Stimulated activated CD4-positive, alpha-beta T cell treated with anti-CD3 and anti-CD28 coated beads, Interleukin-2, amount 100 ng/mL, for 4 hours (primary cell): ENCODE data around the gene PRTG.
"Not testable (repeated sequence)": the region's sequence is repeated elsewhere in the genome, so short reads cannot be mapped to it uniquely, and the experiment has no call there.

Experiments used
- DNase-seq: peaks from one replicate; pipeline ENCODE4 v3.0.0-alpha.2; 2020; ENCODE audit warnings: low read depth

The PRTG gene

GRCh38 chr15:55696221-55696620 is 46.7 kb downstream of the PRTG start:
- no peak for DNase-seq

- no peak for DNase-seq
Measured at GRCh38 chr15:55695432-55695831, 47.5 kb downstream of the PRTG start.

- no peak for DNase-seq
Measured at GRCh38 chr15:55694652-55695150, 48.3 kb downstream of the PRTG start.

- DNase-seq: not testable (repeated sequence)
Measured at GRCh38 chr15:55693116-55693515, 49.8 kb downstream of the PRTG start.

- DNase-seq: no peak
Measured at GRCh38 chr15:55687792-55688191, 55.2 kb downstream of the PRTG start.

GRCh38 chr15:55685286-55685685 is 57.7 kb downstream of the PRTG start:
- no peak for DNase-seq

GRCh38 chr15:55683376-55683775 is 59.6 kb downstream of the PRTG start:
- no peak for DNase-seq

GRCh38 chr15:55681631-55682030 is 61.3 kb downstream of the PRTG start:
- DNase-seq: no peak

- DNase-seq: no peak
Measured at GRCh38 chr15:55676507-55676906, 66.4 kb downstream of the PRTG start.

- DNase-seq: no peak
Measured at GRCh38 chr15:55673287-55673686, 69.7 kb downstream of the PRTG start.

- DNase-seq: no peak
Measured at GRCh38 chr15:55669270-55669669, 73.7 kb downstream of the PRTG start.

- no peak for DNase-seq
Measured at GRCh38 chr15:55665605-55666227, 77.2 kb downstream of the PRTG start.

- DNase-seq: no peak
Measured at GRCh38 chr15:55661428-55661827, 81.5 kb downstream of the PRTG start.

GRCh38 chr15:55660153-55660552 is 82.8 kb downstream of the PRTG start:
- no peak for DNase-seq

GRCh38 chr15:55659481-55659880 is 83.5 kb downstream of the PRTG start:
- DNase-seq: no peak

GRCh38 chr15:55658886-55659285 is 84.1 kb downstream of the PRTG start:
- no peak for DNase-seq

- no peak for DNase-seq
Measured at GRCh38 chr15:55654561-55655031, 88.4 kb downstream of the PRTG start.

GRCh38 chr15:55652909-55653495 is 90.0 kb downstream of the PRTG start:
- DNase-seq: no peak

- no peak for DNase-seq
Measured at GRCh38 chr15:55652359-55652758, 90.6 kb downstream of the PRTG start.

GRCh38 chr15:55649058-55649423 is 93.9 kb downstream of the PRTG start:
- DNase-seq: no peak

GRCh38 chr15:55638764-55639163 is 104.2 kb downstream of the PRTG start:
- no peak for DNase-seq

- no peak for DNase-seq
Measured at GRCh38 chr15:55637086-55637485, 105.9 kb downstream of the PRTG start.

- DNase-seq: no peak
Measured at GRCh38 chr15:55633731-55634130, 109.2 kb downstream of the PRTG start.

- DNase-seq: no peak
Measured at GRCh38 chr15:55632434-55632833, 110.5 kb downstream of the PRTG start.
